Chondrocyte (in vitro differentiated cells): ENCODE results near the gene FAM186B. TPM values are rescaled to one million over a fixed set of nuclear protein-coding genes. Genes with fewer than 3 reads are reported as not detected.

Experiments used
- DNase-seq: peaks from one replicate; pipeline ENCODE4 v3.0.0; 2021; ENCODE audit warnings: mixed read lengths, low spot score
- H3K27ac Mint-ChIP-seq: one replicate; pipeline ENCODE4 v1.8.0; 2021; ENCODE audit warnings: mild to moderate bottlenecking, moderate library complexity, mixed read lengths; ENCODE audit not compliant: unreplicated experiment
- H3K27me3 Mint-ChIP-seq: 2 replicates; pipeline ENCODE4 v1.8.0; 2021; ENCODE audit warnings: low read depth, mixed read lengths
- H3K36me3 Mint-ChIP-seq: 2 replicates; pipeline ENCODE4 v1.8.0; 2021; ENCODE audit warnings: low read depth, mixed read lengths
- H3K4me1 Mint-ChIP-seq: 2 replicates; pipeline ENCODE4 v1.8.0; 2021; ENCODE audit warnings: low read depth, mild to moderate bottlenecking, mixed read lengths
- H3K4me3 Mint-ChIP-seq: one replicate; pipeline ENCODE4 v1.8.0; 2021; ENCODE audit warnings: mild to moderate bottlenecking, moderate library complexity, mixed read lengths; ENCODE audit not compliant: unreplicated experiment
- H3K9me3 Mint-ChIP-seq: 2 replicates; pipeline ENCODE4 v1.8.0; 2021; ENCODE audit warnings: low read depth, mixed read lengths
- total RNA-seq: library from RNA; stranded (reverse); gene quantifications from 3 replicates; pipeline ENCODE4 v1.2.1, GENCODE V29; 2021
- TF ChIP-seq, protein P1 (sequence below): fragments of 200-600 bp; sonication (generic); IDR thresholded peaks from 2 replicates; pipeline ENCODE4 v1.5.0; 2021; ENCODE audit warnings: antibody characterized with exemption, mild to moderate bottlenecking, moderate library complexity

The FAM186B gene
- total RNA-seq, 1 donor from 2014 or later, result 0.27 TPM

DNA sequence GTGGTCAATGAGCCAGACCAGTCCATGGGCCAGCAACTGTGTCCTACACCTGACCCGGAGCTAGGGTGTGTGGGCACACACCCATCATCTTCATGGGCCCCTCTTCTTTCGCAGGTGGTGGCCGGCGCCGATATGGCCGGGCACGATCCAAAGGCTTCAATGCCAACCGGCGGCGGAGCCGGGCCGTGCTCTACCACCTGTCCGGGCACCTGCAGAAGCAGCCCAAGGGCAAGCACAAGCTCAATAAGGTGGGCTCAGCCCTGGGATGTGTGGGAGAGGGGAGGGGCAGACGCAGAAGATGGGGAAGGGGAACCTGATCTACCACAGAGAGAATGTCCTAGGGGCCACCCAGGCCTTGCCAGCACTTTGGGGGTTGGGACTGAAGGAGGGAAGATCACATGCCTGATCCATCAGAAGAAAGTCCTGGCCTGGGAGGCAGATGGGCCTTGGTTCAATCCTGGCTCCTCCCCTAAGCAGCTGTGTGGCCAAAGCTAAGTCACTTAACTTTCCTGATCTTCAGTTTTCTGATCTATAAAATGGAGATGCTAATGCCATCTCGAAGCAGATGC is 62.8 kb downstream of the FAM186B start:
- H3K4me1 Mint-ChIP-seq, result peaks cover 5% of the 10 kb centered on the region
- H3K36me3 Mint-ChIP-seq, result no peaks in the 10 kb centered on the region
- DNase-seq, result no peak
- no peaks in the 10 kb centered on the region for H3K9me3 Mint-ChIP-seq
- peaks cover 27% of the 10 kb centered on the region for H3K27me3 Mint-ChIP-seq
- H3K27ac Mint-ChIP-seq, result no peak overlapping the region
- TF ChIP-seq, protein P1, sequence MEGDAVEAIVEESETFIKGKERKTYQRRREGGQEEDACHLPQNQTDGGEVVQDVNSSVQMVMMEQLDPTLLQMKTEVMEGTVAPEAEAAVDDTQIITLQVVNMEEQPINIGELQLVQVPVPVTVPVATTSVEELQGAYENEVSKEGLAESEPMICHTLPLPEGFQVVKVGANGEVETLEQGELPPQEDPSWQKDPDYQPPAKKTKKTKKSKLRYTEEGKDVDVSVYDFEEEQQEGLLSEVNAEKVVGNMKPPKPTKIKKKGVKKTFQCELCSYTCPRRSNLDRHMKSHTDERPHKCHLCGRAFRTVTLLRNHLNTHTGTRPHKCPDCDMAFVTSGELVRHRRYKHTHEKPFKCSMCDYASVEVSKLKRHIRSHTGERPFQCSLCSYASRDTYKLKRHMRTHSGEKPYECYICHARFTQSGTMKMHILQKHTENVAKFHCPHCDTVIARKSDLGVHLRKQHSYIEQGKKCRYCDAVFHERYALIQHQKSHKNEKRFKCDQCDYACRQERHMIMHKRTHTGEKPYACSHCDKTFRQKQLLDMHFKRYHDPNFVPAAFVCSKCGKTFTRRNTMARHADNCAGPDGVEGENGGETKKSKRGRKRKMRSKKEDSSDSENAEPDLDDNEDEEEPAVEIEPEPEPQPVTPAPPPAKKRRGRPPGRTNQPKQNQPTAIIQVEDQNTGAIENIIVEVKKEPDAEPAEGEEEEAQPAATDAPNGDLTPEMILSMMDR, result no peak
- H3K4me3 Mint-ChIP-seq, result no peak overlapping the region

DNA sequence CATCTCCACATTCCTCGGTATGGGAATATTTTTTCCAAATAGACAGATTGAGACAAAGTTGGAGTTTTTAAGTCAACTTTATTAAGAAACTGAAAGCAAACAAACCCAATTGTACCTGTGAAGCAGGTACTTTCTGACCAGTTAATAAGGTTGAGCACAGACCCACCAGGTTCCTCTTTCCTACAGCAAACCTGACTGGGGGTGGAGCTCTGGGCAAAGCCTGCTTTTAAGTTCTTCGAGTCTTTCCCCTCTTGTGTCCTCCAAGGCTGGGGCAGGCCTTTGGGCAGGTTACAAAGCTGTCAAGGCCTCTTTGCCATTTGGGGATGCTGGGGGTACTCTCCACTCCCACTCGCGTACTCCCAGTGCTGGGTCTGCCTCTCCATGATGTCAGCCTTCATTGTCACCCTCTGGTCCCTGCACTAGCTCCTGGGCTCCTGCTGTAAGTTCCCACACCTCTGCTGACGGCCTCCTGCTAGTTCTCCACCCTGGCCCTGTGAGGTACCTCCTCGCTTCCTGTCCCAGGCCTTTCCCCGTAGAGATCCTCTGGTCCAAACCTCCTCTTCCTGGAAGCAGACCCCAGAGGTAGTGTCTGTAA is 63.4 kb downstream of the FAM186B start:
- Mint-ChIP-seq H3K36me3 (no peaks in the 10 kb centered on the region), H3K4me1 (peaks cover 9% of the 10 kb centered on the region), H3K27ac (no peak overlapping the region)

DNA sequence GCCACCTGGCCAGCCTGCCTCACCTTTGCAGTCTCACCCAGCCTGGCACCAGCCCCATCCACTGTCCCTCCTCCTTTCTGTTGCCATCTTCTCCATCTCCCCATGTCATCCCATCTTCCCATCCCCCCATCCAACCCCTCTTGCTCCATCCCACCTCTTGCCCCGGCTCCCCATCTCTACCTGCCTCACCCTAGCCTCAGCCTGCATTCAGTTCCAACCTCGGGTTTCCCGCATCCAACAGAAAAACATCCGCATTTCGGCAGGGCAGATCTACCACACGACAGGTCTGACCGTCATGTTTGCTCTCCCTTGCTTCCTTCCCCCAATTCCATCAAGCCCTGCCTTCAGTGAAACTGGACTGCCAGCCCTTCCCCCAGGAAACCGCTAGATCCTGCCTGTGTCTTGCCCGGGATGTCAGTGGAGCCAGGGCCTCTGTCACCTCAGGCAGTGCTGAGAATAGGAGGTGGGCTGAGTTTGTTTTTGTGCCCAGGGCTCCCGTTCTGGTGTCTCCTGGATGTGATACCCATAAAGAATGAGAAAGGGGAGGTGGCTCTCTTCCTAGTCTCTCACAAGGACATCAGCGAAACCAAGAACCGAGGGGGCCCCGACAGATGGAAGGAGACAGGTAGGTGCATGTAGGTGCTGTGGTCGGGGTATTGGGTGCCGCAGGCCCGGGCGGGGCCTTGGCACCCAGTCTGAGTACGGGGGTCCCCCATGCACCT is 64.1 kb downstream of the FAM186B start:
- DNase-seq, result no peak
- H3K36me3 Mint-ChIP-seq, result no peaks in the 10 kb centered on the region
- H3K27me3 Mint-ChIP-seq, result peaks cover 23% of the 10 kb centered on the region
- no peak overlapping the region for H3K4me3 Mint-ChIP-seq
- H3K27ac Mint-ChIP-seq, result no peak overlapping the region
- TF ChIP-seq, protein P1, result no peak
- H3K9me3 Mint-ChIP-seq, result no peaks in the 10 kb centered on the region
- H3K4me1 Mint-ChIP-seq, result peaks cover 9% of the 10 kb centered on the region

More for the DNA sequence above, 63.4 kb downstream of the FAM186B start:
- TF ChIP-seq, protein P1, result no peak
- Mint-ChIP-seq H3K27me3 (peaks cover 23% of the 10 kb centered on the region), H3K4me3 (no peak overlapping the region), H3K9me3 (no peaks in the 10 kb centered on the region)
- no peak for DNase-seq

DNA sequence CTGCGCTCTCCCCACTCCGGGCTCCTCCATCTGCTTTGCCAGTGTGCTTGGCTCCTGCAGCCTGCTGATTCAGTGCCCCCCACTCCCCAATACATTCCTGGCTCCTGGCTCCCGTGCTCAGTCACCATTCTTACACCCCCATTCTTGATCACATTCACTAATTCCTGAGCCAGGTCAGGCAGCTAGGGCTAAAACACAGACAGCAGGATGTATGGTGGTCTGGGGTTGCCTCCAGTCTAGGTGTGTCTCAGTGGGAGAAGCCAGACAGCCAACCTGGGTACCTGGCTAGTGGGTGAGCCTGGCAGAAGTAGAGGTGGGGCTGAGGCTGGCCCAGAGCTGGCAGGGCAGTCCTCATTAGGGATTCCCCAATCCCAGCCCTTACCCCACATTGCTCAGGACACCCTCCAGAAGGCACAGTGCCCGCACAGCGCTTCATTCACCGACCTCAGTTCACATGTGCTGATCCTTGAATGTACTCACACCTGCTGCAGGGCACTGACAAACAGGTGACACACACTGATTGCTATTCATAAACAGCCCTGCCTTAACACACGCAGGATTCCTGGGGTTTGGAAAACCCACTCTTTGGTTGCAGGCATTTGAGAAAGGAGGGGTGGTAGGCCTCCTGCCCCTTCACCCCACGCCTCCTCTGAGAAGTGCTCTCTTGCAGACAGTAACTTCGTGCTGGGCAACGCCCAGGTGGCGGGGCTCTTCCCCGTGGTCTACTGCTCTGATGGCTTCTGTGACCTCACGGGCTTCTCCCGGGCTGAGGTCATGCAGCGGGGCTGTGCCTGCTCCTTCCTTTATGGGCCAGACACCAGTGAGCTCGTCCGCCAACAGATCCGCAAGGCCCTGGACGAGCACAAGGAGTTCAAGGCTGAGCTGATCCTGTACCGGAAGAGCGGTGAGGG is 65.0 kb downstream of the FAM186B start:
- peaks cover 11% of the 10 kb centered on the region for H3K4me1 Mint-ChIP-seq
- H3K4me3 Mint-ChIP-seq, result no peak overlapping the region
- H3K36me3 Mint-ChIP-seq, result no peaks in the 10 kb centered on the region
- H3K27me3 Mint-ChIP-seq, result peaks cover 19% of the 10 kb centered on the region
- no peaks in the 10 kb centered on the region for H3K9me3 Mint-ChIP-seq
- TF ChIP-seq, protein P1, result no peak
- DNase-seq, result no peak
- H3K27ac Mint-ChIP-seq, result no peak overlapping the region
